ENCODE measurements around the gene HYDIN. TPM values are rescaled to one million over a fixed set of nuclear protein-coding genes. Genes with fewer than 3 reads are reported as not detected.

Gene HYDIN
- polyA plus RNA-seq, 1 of the 3 experiments (the other 2 are of a cell fraction) = 0.33 TPM

GRCh38 chr16:71214746-71215381 lies 15.7 kb downstream of the HYDIN start:
- no peaks in the 10 kb centered on the region for H3K79me2 ChIP-seq (ENCODE audit: insufficient read depth)
- TF ChIP-seq FOXJ3 (CRISPR knock-in tag; IDR thresholded peaks at IDR 0.05) (no peak), RAD21 (IDR thresholded peaks at IDR 0.05; ENCODE audit: low read length) (peak; percentile 19; the same call in 1 of the 2 replicates), POLR2AphosphoS5 (IDR thresholded peaks at IDR 0.05; ENCODE audit: low read depth, low read length) (no peak), PBX3 (IDR thresholded peaks at IDR 0.05) (no peak)
- TF ChIP-seq, protein P1, sequence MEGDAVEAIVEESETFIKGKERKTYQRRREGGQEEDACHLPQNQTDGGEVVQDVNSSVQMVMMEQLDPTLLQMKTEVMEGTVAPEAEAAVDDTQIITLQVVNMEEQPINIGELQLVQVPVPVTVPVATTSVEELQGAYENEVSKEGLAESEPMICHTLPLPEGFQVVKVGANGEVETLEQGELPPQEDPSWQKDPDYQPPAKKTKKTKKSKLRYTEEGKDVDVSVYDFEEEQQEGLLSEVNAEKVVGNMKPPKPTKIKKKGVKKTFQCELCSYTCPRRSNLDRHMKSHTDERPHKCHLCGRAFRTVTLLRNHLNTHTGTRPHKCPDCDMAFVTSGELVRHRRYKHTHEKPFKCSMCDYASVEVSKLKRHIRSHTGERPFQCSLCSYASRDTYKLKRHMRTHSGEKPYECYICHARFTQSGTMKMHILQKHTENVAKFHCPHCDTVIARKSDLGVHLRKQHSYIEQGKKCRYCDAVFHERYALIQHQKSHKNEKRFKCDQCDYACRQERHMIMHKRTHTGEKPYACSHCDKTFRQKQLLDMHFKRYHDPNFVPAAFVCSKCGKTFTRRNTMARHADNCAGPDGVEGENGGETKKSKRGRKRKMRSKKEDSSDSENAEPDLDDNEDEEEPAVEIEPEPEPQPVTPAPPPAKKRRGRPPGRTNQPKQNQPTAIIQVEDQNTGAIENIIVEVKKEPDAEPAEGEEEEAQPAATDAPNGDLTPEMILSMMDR (IDR thresholded peaks at IDR 0.05) = peak; percentile 23
- TF ChIP-seq, protein P2, sequence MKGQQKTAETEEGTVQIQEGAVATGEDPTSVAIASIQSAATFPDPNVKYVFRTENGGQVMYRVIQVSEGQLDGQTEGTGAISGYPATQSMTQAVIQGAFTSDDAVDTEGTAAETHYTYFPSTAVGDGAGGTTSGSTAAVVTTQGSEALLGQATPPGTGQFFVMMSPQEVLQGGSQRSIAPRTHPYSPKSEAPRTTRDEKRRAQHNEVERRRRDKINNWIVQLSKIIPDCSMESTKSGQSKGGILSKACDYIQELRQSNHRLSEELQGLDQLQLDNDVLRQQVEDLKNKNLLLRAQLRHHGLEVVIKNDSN (IDR thresholded peaks at IDR 0.05; ENCODE audit: borderline replicate concordance, low read depth) = no peak
- H3K9me2 ChIP-seq = 0 out of 2 replicates have a peak, but pooled peaks cover 4% of the 10 kb centered on the region
- no peaks in the 10 kb centered on the region for H3K4me1 ChIP-seq (ENCODE audit: control insufficient read depth in 1 of 2, insufficient read depth in 2 of 2, low read depth in 1 of 2, low read length in 1 of 2)
- no peak for DNase-seq
- H3K9me3 ChIP-seq = no peaks in the 10 kb centered on the region
- H3K9ac ChIP-seq = no peak overlapping the region
- H3K36me3 ChIP-seq (replicated peaks in 1 of 2; ENCODE audit: control insufficient read depth in 1 of 2, insufficient read depth in 2 of 2, low read length in 1 of 2) = no peaks in the 10 kb centered on the region
- no peak overlapping the region for H2AFZ ChIP-seq (ENCODE audit: low read depth)
- no peak overlapping the region for H3K4me3 ChIP-seq (ENCODE audit: low read depth in 2 of 2, low read length in 1 of 2)
- ChIA-PET POLR2A (no interaction called here), CTCF (interaction anchor here (1.2 kb wide), 1 partner anchor 97 kb away, joined by 4 read pairs; no protein-coding TSS in a partner anchor)
- no peak overlapping the region for H3K27ac ChIP-seq (ENCODE audit: low read depth in 2 of 2, low read length in 1 of 2)
- no peaks in the 10 kb centered on the region for H3F3A ChIP-seq (replicated peaks; ENCODE audit: insufficient read depth)
- no peaks in the 10 kb centered on the region for H3K27me3 ChIP-seq (ENCODE audit: insufficient read depth)
- 53% methylated on average over 1 of the region's 1 CpG for WGBS (ENCODE audit: low lambda C conversion rate)
- H4K20me1 ChIP-seq (ENCODE audit: insufficient read depth) = no peaks in the 10 kb centered on the region
- no peak overlapping the region for H3K4me2 ChIP-seq

- WGBS (ENCODE audit: low lambda C conversion rate) = 7% methylated on average over 3 of the region's 3 CpGs
- no peak for TF ChIP-seq PBX3 (IDR thresholded peaks at IDR 0.05)
- TF ChIP-seq ELF1 (IDR thresholded peaks at IDR 0.05) = no peak
- no peak for TF ChIP-seq SMC3 (IDR thresholded peaks at IDR 0.05; ENCODE audit: low read depth, low read length)
- TF ChIP-seq, protein P3, sequence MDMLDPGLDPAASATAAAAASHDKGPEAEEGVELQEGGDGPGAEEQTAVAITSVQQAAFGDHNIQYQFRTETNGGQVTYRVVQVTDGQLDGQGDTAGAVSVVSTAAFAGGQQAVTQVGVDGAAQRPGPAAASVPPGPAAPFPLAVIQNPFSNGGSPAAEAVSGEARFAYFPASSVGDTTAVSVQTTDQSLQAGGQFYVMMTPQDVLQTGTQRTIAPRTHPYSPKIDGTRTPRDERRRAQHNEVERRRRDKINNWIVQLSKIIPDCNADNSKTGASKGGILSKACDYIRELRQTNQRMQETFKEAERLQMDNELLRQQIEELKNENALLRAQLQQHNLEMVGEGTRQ (IDR thresholded peaks at IDR 0.05; ENCODE audit: borderline replicate concordance, low read depth, low read length) = no peak
- no peak for TF ChIP-seq SIN3A (IDR thresholded peaks at IDR 0.05; ENCODE audit: borderline replicate concordance, low read depth, low read length)
- no peak for TF ChIP-seq TEAD4 (IDR thresholded peaks at IDR 0.05; ENCODE audit: borderline replicate concordance, insufficient read depth)
- no peak for TF ChIP-seq FOXJ3 (CRISPR knock-in tag; IDR thresholded peaks at IDR 0.05)
- TF ChIP-seq TCF12 (IDR thresholded peaks at IDR 0.05) = no peak
- no peak for TF ChIP-seq FOXM1 (IDR thresholded peaks at IDR 0.05; ENCODE audit: low read depth)
- no peak for TF ChIP-seq JUND (IDR thresholded peaks at IDR 0.05)
- no peak for TF ChIP-seq REST (IDR thresholded peaks at IDR 0.05; ENCODE audit: low read depth, low read length)
- TF ChIP-seq EP300 (IDR thresholded peaks at IDR 0.05; ENCODE audit: borderline replicate concordance in 1 of 2, low read depth in 1 of 2, low read length in 1 of 2) = no peak
Measured at GRCh38 chr16:71205482-71206131, 24.9 kb downstream of the HYDIN start.

More at GRCh38 chr16:71205482-71206131, 24.9 kb downstream of the HYDIN start:
- ChIA-PET POLR2A (no interaction called here), CTCF (interaction anchor here (1.3 to 1.5 kb wide), 2 partner anchors 13 to 106 kb away, joined by 3 read pairs; no protein-coding TSS in a partner anchor)
- Histone ChIP-seq H3K9me3 (no peaks in the 10 kb centered on the region), H3K4me3 (ENCODE audit: low read depth in 2 of 2, low read length in 1 of 2) (no peak overlapping the region), H3K9ac (no peak overlapping the region), H4K20me1 (ENCODE audit: insufficient read depth) (no peaks in the 10 kb centered on the region), H3K9me2 (no peaks in the 10 kb centered on the region), H3K4me1 (ENCODE audit: control insufficient read depth in 1 of 2, insufficient read depth in 2 of 2, low read depth in 1 of 2, low read length in 1 of 2) (no peaks in the 10 kb centered on the region), H3K27me3 (ENCODE audit: insufficient read depth) (no peaks in the 10 kb centered on the region), H3K79me2 (ENCODE audit: insufficient read depth) (no peaks in the 10 kb centered on the region), H3F3A (replicated peaks; ENCODE audit: insufficient read depth) (no peaks in the 10 kb centered on the region), H3K27ac (ENCODE audit: low read depth in 2 of 2, low read length in 1 of 2) (no peak overlapping the region), H3K36me3 (replicated peaks in 1 of 2; ENCODE audit: control insufficient read depth in 1 of 2, insufficient read depth in 2 of 2, low read length in 1 of 2) (no peaks in the 10 kb centered on the region), H3K4me2 (no peak overlapping the region), H2AFZ (ENCODE audit: low read depth) (no peak overlapping the region)
- no peak for DNase-seq
